Measurements from ENCODE around the gene EGLN2. TPM values are rescaled to one million over a fixed set of nuclear protein-coding genes. Genes with fewer than 3 reads are reported as not detected.

EGLN2 gene
- total and polyA plus RNA-seq, 7 donors = 60.9 to 106 (median 97.1) TPM

- intact Hi-C loops (cut with DNase I) = no loop called here
- no peak for TF ChIP-seq POLR2A (IDR thresholded peaks at IDR 0.05)
- TF ChIP-seq POLR2AphosphoS5 (IDR thresholded peaks at IDR 0.05) = no peak
- TF ChIP-seq, protein P1, sequence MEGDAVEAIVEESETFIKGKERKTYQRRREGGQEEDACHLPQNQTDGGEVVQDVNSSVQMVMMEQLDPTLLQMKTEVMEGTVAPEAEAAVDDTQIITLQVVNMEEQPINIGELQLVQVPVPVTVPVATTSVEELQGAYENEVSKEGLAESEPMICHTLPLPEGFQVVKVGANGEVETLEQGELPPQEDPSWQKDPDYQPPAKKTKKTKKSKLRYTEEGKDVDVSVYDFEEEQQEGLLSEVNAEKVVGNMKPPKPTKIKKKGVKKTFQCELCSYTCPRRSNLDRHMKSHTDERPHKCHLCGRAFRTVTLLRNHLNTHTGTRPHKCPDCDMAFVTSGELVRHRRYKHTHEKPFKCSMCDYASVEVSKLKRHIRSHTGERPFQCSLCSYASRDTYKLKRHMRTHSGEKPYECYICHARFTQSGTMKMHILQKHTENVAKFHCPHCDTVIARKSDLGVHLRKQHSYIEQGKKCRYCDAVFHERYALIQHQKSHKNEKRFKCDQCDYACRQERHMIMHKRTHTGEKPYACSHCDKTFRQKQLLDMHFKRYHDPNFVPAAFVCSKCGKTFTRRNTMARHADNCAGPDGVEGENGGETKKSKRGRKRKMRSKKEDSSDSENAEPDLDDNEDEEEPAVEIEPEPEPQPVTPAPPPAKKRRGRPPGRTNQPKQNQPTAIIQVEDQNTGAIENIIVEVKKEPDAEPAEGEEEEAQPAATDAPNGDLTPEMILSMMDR (IDR thresholded peaks at IDR 0.05) = no peak
- no peak for TF ChIP-seq EP300 (IDR thresholded peaks at IDR 0.05)
- Histone ChIP-seq H3K27ac (peak overlapping the region; percentile 89 to 99 (median 96)), H3K36me3 (peaks cover 5 to 41% (median 21%) of the 10 kb centered on the region in 4 donors), H3K9me3 (no peaks in the 10 kb centered on the region), H3K4me1 (peaks cover 0 to 86% (median 83%) of the 10 kb centered on the region in 4 donors), H3K27me3 (no peaks in the 10 kb centered on the region), H3K4me3 (peak overlapping the region in 1 of 4 donors; percentile 100)
- DNase-seq = no peak
- WGBS, 2 donors = 52 to 66% methylated on average over 6 of the region's 6 CpGs
These were observed 5.1 kb downstream of the EGLN2 start for GRCh38 chr19:40803857-40804782.

GRCh38 chr19:40804783-40805242, 5.8 kb downstream of the EGLN2 start:
- H3K4me3 ChIP-seq = no peak overlapping the region
- intact Hi-C loops (cut with DNase I) = no loop called here
- H3K27me3 ChIP-seq = no peaks in the 10 kb centered on the region
- no peak for DNase-seq
- 22 to 58% methylated on average over 7 of the region's 7 CpGs for WGBS, 2 donors
- H3K4me1 ChIP-seq = peaks cover 0 to 92% (median 90%) of the 10 kb centered on the region in 4 donors
- H3K9me3 ChIP-seq = no peaks in the 10 kb centered on the region
- no peak for TF ChIP-seq POLR2AphosphoS5 (IDR thresholded peaks at IDR 0.05)
- TF ChIP-seq, protein P1 (IDR thresholded peaks at IDR 0.05) = no peak
- no peak for TF ChIP-seq EP300 (IDR thresholded peaks at IDR 0.05)
- TF ChIP-seq POLR2A (IDR thresholded peaks at IDR 0.05) = no peak
- H3K27ac ChIP-seq = peak overlapping the region; percentile 89 to 99 (median 96)
- peaks cover 5 to 46% (median 24%) of the 10 kb centered on the region in 4 donors for H3K36me3 ChIP-seq

DNA sequence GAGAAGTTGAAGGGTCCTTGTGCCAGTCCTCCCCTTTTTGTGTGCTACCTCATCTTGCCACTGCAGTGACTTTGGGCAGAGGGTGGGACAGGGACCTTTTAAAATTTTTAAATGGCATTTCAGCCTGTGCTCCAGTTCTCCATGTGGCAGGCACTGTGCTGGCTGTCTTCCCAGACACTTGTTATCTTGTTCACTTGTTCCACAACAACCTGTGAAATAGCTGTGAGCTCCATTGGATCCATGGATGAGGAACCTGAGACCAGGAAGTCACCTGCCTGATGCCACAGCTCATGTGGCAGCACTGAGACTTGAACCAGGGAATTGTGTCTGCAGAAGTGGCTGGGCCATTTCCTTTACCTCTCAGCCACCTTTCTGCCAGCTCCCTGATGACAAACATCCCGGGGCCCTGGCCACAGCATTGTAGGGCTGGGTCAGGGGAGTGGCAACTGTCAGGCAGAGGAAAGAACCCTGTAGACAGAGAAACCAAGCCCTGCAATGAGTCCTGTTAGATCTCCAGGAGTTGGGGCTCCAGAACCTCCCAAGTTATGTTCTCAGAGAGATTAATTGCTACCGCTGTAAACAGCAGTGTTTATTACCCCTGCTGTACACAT, 6.4 kb downstream of the EGLN2 start:
- TF ChIP-seq EP300 (IDR thresholded peaks at IDR 0.05) = no peak
- no peak for TF ChIP-seq POLR2A (IDR thresholded peaks at IDR 0.05)
- TF ChIP-seq POLR2AphosphoS5 (IDR thresholded peaks at IDR 0.05) = no peak
- TF ChIP-seq, protein P1 (IDR thresholded peaks at IDR 0.05) = no peak
- Histone ChIP-seq H3K4me3 (no peak overlapping the region), H3K4me1 (peaks cover 0 to 92% (median 90%) of the 10 kb centered on the region in 4 donors), H3K36me3 (peaks cover 5 to 45% (median 24%) of the 10 kb centered on the region in 4 donors), H3K27ac (peak overlapping the region; percentile 89 to 99 (median 96)), H3K9me3 (no peaks in the 10 kb centered on the region), H3K27me3 (no peaks in the 10 kb centered on the region)
- intact Hi-C loops (cut with DNase I) = no loop called here
- 13 to 49% methylated on average over 2 of the region's 2 CpGs for WGBS, 2 donors
- no peak for DNase-seq

DNA sequence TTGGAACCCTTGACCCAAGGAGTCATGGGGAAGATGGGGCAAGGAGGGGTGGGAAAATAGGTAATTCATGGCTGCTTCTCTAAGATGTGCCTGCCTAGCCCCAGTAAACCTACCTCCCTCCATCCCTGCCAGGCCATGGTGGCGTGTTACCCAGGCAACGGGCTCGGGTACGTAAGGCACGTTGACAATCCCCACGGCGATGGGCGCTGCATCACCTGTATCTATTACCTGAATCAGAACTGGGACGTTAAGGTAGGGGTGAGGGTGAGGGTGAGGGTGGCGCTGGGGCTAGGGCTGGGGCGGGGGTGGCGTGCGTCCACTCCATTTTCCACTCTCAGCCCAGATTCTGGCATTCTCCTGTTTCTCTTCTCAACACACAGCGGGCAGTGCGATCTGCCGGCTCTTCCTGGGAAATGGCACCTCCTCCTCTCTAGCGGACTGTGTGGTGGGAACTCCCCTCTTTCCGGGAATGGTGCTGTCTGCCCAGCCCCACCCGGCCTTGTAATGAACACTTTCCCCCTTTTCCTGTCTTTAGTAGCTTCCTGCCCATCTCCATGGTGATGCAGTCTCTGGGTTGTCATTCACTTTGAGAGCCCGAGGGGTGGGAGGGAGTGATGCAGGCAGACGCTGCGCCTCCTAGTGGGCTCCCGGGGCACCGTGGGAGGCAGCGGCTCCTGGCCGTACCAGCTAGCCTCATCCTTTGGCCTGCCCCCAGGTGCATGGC, 7.6 kb downstream of the EGLN2 start:
- Histone ChIP-seq H3K4me3 (peak overlapping the region in 1 of 4 donors; percentile 16), H3K36me3 (peaks cover 0 to 34% (median 19%) of the 10 kb centered on the region in 4 donors), H3K27ac (peak overlapping the region; percentile 89 to 99 (median 96)), H3K27me3 (no peaks in the 10 kb centered on the region), H3K9me3 (no peaks in the 10 kb centered on the region), H3K4me1 (peaks cover 0 to 88% (median 84%) of the 10 kb centered on the region in 4 donors)
- 42 to 67% methylated on average over 26 of the region's 26 CpGs for WGBS, 2 donors
- intact Hi-C loops (cut with DNase I) = no loop called here
- peak; percentile 92 for DNase-seq
- TF ChIP-seq, protein P1 (IDR thresholded peaks at IDR 0.05) = peak; percentile 61 to 88 (median 80)
- peak in 3 of 4 donors; percentile 40 to 74 (median 50) for TF ChIP-seq POLR2AphosphoS5 (IDR thresholded peaks at IDR 0.05)
- TF ChIP-seq EP300 (IDR thresholded peaks at IDR 0.05) = no peak
- no peak for TF ChIP-seq POLR2A (IDR thresholded peaks at IDR 0.05)

All from sigmoid colon (tissue), 7 donors.